GM12865 (cell line): ENCODE results near the gene PAQR4.

Source experiments
- DNase-seq: peaks from one replicate; pipeline ENCODE4 v3.0.0; 2010; ENCODE audit warnings: low read depth
- H3K4me3 ChIP-seq: 2 replicates; pipeline ENCODE4 v1.5.1; 2011; ENCODE audit warnings: mild to moderate bottlenecking, low read depth, low read length, control low read depth
- CTCF ChIP-seq: IDR thresholded peaks from 2 replicates; pipeline ENCODE4 v1.5.1; 2011; ENCODE audit warnings: low read length, control low read depth, low read depth, inconsistent platforms; ENCODE audit not compliant: insufficient read depth; ENCODE audit errors: missing control alignments

Gene PAQR4

GRCh38 chr16:3012246-3012645 lies 43.1 kb downstream of the PAQR4 start:
- no peak for TF ChIP-seq CTCF
- H3K4me3 ChIP-seq: no peak overlapping the region
- no peak for DNase-seq

GRCh38 chr16:3012828-3013420 lies 43.8 kb downstream of the PAQR4 start, which contains the start of gene CLDN9:
Gene CLDN9 (plus strand): TSS chr16:3012923. CDS start chr16:3013363, 440 bp downstream.
- TF ChIP-seq CTCF: no peak
- DNase-seq: no peak
- no peak within 1 kb of the TSS for H3K4me3 ChIP-seq

- DNase-seq: no peak
- H3K4me3 ChIP-seq: no peak overlapping the region
- no peak for TF ChIP-seq CTCF
Observed at GRCh38 chr16:3013491-3013951, 44.4 kb downstream of the PAQR4 start.

- DNase-seq: no peak
- TF ChIP-seq CTCF: no peak
- no peak overlapping the region for H3K4me3 ChIP-seq
Observed at GRCh38 chr16:3013998-3014690, 45.0 kb downstream of the PAQR4 start.

- no peak for DNase-seq
Observed at GRCh38 chr16:3014971-3015370, 45.8 kb downstream of the PAQR4 start.

GRCh38 chr16:3015865-3016521 lies 46.8 kb downstream of the PAQR4 start:
- no peak for TF ChIP-seq CTCF
- DNase-seq: no peak
- H3K4me3 ChIP-seq: no peak overlapping the region

More at GRCh38 chr16:3014971-3015370, 45.8 kb downstream of the PAQR4 start:
- H3K4me3 ChIP-seq: no peak overlapping the region
- no peak for TF ChIP-seq CTCF

GRCh38 chr16:3017344-3017743 lies 48.2 kb downstream of the PAQR4 start:
- DNase-seq: no peak
- H3K4me3 ChIP-seq: no peak overlapping the region
- no peak for TF ChIP-seq CTCF
